HG02798 (cell line): ENCODE results near the gene GADL1.

ENCODE experiments used
- ATAC-seq: cut with Tn5 transposase; IDR thresholded peaks from one replicate; pipeline ENCODE4 v1.9.1; 2021; ENCODE audit warnings: mild to moderate bottlenecking; ENCODE audit not compliant: unreplicated experiment, poor library complexity

GADL1 gene

DNA sequence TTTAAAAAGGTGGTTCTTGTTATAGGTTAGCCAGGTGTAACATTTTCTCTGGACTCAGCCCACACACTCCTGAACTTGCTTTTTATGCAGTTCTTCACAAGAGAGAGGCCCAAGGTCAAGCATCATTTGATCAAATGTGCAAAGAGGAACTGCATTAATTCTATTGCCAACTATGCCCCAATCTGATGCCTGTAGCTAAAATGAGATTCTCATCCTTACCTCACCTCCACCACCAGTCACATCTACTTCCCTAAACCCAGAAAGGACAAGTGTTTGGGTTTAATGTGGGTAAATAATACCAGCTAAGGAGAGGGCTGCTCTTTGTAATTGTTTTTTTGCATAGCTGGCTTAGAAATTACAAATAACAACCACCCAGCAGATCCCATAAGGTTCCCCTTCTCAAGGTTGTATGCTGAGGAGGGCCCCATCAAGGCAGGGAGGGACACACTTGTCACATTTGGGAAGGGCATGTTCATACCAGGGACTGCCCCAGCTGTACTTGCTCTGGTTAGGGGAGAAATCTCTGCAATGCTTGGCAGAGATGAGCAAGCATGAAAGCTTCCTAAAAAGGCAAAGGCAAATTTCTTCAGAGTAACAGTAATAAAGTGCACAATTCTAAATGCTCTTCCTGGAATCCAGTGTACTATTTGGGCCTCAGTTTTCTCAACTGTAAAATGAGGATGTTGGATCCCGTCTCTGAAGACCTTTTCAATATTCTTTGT, 211.9 kb downstream of the GADL1 start:
- ATAC-seq: no peak

DNA sequence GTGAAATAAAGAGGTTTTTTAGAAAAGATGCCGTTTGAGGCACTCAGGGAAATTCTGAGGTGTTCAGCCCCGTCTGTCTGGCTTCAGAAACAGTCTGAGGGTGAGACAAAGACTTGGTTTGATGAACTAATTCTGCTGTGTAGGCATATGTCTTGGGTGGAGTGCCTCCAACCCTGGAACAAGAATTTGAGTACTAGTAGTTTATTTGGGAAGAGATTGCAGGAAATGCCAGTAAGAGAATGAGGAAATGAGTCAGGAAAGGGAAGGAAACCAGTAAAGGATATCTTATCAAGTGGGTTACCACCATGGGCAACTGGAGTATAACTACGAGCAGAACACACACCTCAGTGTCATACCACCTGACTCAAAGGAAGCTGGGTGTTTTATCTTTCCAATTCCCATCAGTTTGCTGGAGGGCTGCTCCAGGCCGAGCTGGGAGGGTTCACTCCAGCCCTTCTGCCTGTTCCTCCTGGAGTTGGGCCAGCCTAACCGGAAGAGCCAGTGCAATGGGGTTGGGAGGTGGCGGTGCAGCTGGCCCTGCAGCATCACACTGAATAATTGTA, 212.7 kb downstream of the GADL1 start:
- no peak for ATAC-seq

DNA sequence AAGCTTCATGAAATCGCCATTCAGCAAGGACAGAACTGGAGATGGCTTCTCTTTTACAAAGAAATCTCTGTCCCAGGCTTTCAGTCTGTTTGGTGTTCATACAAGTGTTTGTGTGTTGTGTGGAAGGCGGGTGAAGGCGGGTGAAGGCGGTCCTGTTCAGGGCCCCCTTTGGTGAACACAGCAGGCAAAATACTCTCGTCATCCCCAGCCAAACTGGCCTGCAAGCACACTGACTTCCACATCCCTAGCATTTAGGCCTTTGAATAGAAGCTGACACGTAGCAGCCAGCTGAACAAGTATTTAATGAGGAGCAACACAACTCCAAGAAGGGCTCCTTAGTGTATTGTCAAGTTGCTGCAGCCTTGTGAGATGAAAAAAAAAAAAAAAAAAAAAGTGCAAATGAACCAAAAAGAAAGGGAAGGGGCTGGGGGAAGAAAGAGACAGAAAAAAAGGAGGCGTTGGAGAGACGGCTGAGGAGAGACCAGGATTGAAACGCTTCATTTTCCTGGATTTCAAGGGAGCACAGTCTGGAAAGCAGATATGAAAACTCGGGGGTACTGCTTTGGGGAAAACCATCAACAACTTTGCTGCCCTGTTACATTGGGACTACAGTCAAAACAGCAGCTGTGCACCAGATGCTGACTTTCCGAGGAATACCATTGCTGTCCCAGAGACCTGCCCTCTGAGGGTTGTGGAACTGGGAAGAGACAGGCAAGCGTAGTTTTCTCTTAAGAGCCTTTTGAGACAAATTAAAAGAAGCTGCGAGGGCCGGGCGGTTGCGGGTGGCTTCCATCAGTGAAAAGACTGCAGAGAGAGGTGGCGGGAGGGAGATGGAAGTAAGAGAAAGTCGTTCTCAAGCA, 213.4 kb downstream of the GADL1 start:
- ATAC-seq: no peak

DNA sequence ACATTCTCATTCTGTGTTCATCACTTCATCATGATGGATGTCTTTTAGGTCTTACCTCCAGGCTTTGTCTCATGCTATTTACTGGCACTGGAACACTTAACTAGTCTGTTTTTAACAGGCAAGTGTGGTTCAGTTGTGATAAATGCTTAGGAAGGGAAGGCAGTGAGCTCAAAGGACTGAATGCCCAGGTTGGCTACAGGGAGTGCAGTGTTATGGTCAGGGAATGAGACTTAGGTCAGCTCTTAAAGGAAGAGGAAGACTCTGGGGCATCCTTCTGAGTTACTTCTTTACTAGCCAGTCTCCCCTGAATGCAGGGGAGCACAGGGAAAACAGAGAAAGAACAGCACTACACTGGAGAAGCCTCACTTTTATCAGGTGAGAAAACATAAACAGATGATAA, 215.4 kb downstream of the GADL1 start:
- ATAC-seq: no peak

DNA sequence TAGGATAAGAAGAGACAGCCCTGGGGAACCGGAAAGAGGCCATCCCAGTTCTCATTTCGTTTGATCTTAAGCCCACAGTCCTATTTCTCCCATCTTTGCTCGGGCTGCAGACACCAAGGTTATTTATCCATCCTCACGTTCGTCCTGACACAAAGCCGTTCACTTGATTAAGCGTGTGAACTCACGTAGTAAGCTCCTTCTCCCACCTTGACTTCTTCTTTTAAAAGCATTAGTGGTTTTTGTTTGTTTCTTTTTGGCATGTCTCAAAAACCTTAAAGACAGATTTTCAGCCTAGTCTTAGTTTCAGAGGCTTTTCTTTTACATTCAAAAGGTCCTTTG, 217.1 kb downstream of the GADL1 start:
- ATAC-seq: no peak

DNA sequence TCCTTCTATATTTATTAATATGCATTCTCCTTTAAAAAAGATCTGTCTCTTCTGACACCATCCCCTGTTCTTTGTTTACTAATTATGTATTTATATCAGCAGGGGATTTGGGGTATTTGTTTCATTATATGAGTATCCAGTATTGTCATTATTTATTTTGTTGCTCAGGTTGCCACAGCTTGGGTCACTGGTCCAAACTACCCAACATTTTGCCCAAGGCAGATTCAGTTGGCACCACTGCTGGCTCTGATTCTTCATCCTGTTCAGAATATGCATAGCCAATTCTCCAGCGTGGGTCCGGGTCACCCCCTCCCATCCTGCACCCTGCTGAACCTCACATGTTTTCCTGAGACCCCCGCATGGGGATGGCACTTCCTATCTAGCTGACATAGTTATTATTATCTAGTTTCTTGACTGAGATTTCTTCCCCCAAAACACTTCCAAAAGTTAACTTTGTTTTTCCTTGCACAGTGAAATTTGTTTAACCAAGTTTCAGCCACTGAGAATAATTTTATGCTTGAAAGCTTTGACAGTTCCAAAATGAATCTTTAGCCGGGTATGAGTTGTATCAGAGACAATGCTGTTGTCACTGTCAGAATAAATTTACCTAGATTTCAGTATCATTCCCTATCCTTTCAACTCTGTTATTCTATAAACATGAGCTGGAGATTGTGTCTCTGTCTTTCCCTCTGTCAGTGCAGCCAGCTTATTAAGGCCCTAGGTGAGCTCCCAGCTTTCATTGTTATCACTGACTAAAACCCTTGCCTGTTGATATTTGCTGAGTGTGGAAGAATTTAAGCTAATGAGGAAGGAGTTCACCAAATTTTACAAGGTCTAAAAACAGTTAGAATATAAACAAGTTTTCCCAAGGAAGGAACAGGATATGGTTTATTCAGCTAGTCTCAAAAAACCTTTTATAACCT, 217.8 kb downstream of the GADL1 start:
- no peak for ATAC-seq
